ENCODE measurements around the gene MYOM3.

GRCh38 chr1:24108334-24109165 is 3.4 kb downstream of the MYOM3 start:
- peak; percentile 10; the same call in 1 of the 2 replicates for TF ChIP-seq CTCF (CRISPR knock-in tag; IDR thresholded peaks at IDR 0.05)
- TF ChIP-seq ESRRA (CRISPR knock-in tag; IDR thresholded peaks at IDR 0.05; ENCODE audit: low read depth): peak; percentile 60; the same call in 1 of the 2 replicates
- TF ChIP-seq NFE2L1 (CRISPR knock-in tag; IDR thresholded peaks at IDR 0.05; ENCODE audit: borderline replicate concordance): no peak
- TF ChIP-seq ZHX2 (IDR thresholded peaks at IDR 0.05; ENCODE audit: low read depth): no peak
- TF ChIP-seq ZHX2 (CRISPR knock-in tag; IDR thresholded peaks at IDR 0.05; ENCODE audit: borderline replicate concordance): no peak
- TF ChIP-seq ZNF232 (CRISPR knock-in tag; IDR thresholded peaks at IDR 0.05; ENCODE audit: borderline replicate concordance): no peak; the same call in 1 of the 2 replicates
- TF ChIP-seq EP300 (IDR thresholded peaks at IDR 0.05; ENCODE audit: low read depth in 2 of 2, low read length in 2 of 2): peak in 1 of 2 experiments; percentile 50; a peak in 1 of 4 replicates
- TF ChIP-seq EP300 (CRISPR knock-in tag; IDR thresholded peaks at IDR 0.05; ENCODE audit: borderline replicate concordance): peak; percentile 64; the same call in 1 of the 2 replicates
- no peak for TF ChIP-seq RORA (CRISPR knock-in tag; IDR thresholded peaks at IDR 0.05)
- TF ChIP-seq SP4 (CRISPR knock-in tag; IDR thresholded peaks at IDR 0.05): peak; percentile 35

Data from HepG2 (cell line).